Stomach (tissue), 9 donors: ENCODE data around the gene KIFC3. TPM values are rescaled to one million over a fixed set of nuclear protein-coding genes. Genes with fewer than 3 reads are reported as not detected.

Source experiments
- DNase-seq, 2 donors: peaks; one replicate each; pipeline versions ENCODE4 v3.0.0 to v3.0.0-alpha.2; 2013 to 2019
- H3K27ac ChIP-seq, 5 donors: fragments of 200-600 bp in 4 of 5; sonication (generic) in 4 of 5; one replicate each; pipeline ENCODE4 v1.5.1; 2013 to 2019; ENCODE audit warnings: mild to moderate bottlenecking in 1 of 5, moderate library complexity in 1 of 5
- H3K27me3 ChIP-seq, 3 donors: fragments of 200-600 bp; sonication (generic); one replicate each; pipeline ENCODE4 v1.5.1; 2017 to 2019; ENCODE audit warnings: mixed run types in 1 of 3
- H3K36me3 ChIP-seq, 4 donors: fragments of 200-600 bp; sonication (generic); 1 replicate in 3 of 4; 2 replicates in 1 of 4; pipeline ENCODE4 v1.5.1; 2016 to 2019
- H3K4me1 ChIP-seq, 4 donors: fragments of 200-600 bp; sonication (generic); one replicate each; pipeline ENCODE4 v1.5.1; 2016 to 2019
- H3K4me3 ChIP-seq, 4 donors: fragments of 200-600 bp; sonication (generic) in 3 of 4; one replicate each; pipeline ENCODE4 v1.5.1; 2016 to 2019; ENCODE audit warnings: mild to moderate bottlenecking in 1 of 4
- H3K9me3 ChIP-seq, 4 donors: fragments of 200-600 bp; sonication (generic); one replicate each; pipeline ENCODE4 v1.5.1; 2016 to 2019
- EP300 ChIP-seq: sonication (generic); formaldehyde crosslinking; IDR thresholded peaks from one replicate; pipeline ENCODE4 v1.6.1; 2017; ENCODE audit warnings: antibody characterized with exemption
- POLR2A ChIP-seq, 4 donors: fragments of 450-650 bp; IDR thresholded peaks; one replicate each; pipeline ENCODE4 v1.6.1; 2016; ENCODE audit warnings: antibody characterized with exemption in 4 of 4, control low read depth in 2 of 4, mild to moderate bottlenecking in 1 of 4, moderate library complexity in 1 of 4
- POLR2AphosphoS5 ChIP-seq, 3 donors: sonication (generic); formaldehyde crosslinking; IDR thresholded peaks; one replicate each; pipeline ENCODE4 v1.6.1; 2016; ENCODE audit warnings: antibody characterized with exemption in 3 of 3
- WGBS, 5 donors: extraction: QIAGEN DNeasy Blood & Tissue Kit in 3 of 5; methylation state at CpG; one replicate each; pipeline versions ENCODE4 v1.1.5 to v1.1.7; 2013 to 2018; 5-methylcytosine and 5-hydroxymethylcytosine counted together
- intact Hi-C: fragments of 100-400 bp; cut with DNase I; formaldehyde crosslinking; loops from one replicate; pipeline ENCODE4 v1.15.1; 2023; ENCODE audit warnings: low total_unique reads
- polyA plus RNA-seq, 3 donors: library from polyadenylated mRNA; stranded (reverse); fragments of 200-250 nt; gene quantifications; one replicate each; pipeline ENCODE4 v1.2.3, GENCODE V29; 2013
- total RNA-seq, 5 donors: library from RNA; depleted of rRNA; stranded (reverse); fragments of >200 nt; gene quantifications; one replicate each; pipeline versions ENCODE4 v1.1.0 to v1.2.3, GENCODE V29; 2014 to 2016
- TF ChIP-seq, protein P1 (sequence below), 7 experiments: fragments of 450-650 bp in 4 of 7; fragments of 200-600 bp in 3 of 7; sonication (generic) in 3 of 7; IDR thresholded peaks; one replicate each; pipeline ENCODE4 v1.5.1; 2016 to 2019; ENCODE audit warnings: antibody characterized with exemption in 7 of 7, control low read depth in 2 of 7, mild to moderate bottlenecking in 1 of 7
- donor health status: healthy with polysubstance abuse.
- donor health status: Bipolar disorder and iron deficiency.
- donor health status: healthy.

Gene KIFC3
- total and polyA plus RNA-seq, 8 donors = 2.3 to 249 (median 31.1) TPM

DNA sequence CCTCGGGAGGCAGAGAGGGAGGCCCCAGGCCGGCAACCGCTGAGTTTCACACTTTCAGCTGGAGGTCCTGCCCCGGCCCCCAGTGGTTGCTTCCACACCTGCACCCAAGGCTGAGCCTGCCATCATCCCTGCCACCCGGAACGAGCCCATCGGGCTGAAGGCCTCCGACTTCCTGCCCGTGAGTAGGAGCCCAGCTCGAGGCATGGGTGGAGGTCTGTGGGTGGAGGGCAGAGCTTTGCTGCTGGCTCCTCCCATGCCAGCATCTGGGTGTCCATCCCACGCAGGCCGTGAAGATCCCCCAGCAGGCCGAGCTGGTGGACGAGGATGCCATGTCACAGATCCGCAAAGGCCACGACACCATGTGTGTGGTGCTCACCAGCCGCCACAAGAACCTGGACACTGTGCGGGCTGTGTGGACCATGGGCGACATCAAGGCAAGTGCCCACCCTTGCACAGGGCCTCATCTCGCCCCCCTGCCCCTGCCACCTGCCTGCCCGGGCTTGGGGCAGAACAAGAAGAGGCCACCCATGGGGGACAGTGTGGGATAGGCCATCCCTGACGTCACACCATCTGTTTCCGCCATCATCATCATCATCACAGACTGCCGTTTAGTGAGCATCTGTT lies 47.1 kb downstream of the KIFC3 start:
- TF ChIP-seq EP300 (no peak), POLR2A (IDR thresholded peaks at IDR 0.05) (no peak)
- no peak for DNase-seq
- H3K9me3 ChIP-seq = no peaks in the 10 kb centered on the region
- no peak overlapping the region for H3K4me3 ChIP-seq
- peaks cover 0 to 9% (median 8%) of the 10 kb centered on the region in 4 donors for H3K4me1 ChIP-seq
- H3K27me3 ChIP-seq = no peaks in the 10 kb centered on the region
- no peak overlapping the region for H3K27ac ChIP-seq
- H3K36me3 ChIP-seq = peaks cover 4 to 87% (median 85%) of the 10 kb centered on the region in 4 donors
- intact Hi-C loops = loop anchor here (5.0 to 10.0 kb wide), 2 partner anchors 107 to 250 kb away; partner anchors contain the start of genes USB1 and ZNF319
- WGBS, 5 donors = 82 to 90% (median 86%) methylated on average over 12 to 24 of the region's 24 CpGs

GRCh38 chr16:57754354-57755060 lies 47.8 kb downstream of the KIFC3 start:
- TF ChIP-seq, protein P1, sequence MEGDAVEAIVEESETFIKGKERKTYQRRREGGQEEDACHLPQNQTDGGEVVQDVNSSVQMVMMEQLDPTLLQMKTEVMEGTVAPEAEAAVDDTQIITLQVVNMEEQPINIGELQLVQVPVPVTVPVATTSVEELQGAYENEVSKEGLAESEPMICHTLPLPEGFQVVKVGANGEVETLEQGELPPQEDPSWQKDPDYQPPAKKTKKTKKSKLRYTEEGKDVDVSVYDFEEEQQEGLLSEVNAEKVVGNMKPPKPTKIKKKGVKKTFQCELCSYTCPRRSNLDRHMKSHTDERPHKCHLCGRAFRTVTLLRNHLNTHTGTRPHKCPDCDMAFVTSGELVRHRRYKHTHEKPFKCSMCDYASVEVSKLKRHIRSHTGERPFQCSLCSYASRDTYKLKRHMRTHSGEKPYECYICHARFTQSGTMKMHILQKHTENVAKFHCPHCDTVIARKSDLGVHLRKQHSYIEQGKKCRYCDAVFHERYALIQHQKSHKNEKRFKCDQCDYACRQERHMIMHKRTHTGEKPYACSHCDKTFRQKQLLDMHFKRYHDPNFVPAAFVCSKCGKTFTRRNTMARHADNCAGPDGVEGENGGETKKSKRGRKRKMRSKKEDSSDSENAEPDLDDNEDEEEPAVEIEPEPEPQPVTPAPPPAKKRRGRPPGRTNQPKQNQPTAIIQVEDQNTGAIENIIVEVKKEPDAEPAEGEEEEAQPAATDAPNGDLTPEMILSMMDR (IDR thresholded peaks at IDR 0.05) = no peak
- TF ChIP-seq POLR2A (IDR thresholded peaks at IDR 0.05) = no peak
- TF ChIP-seq EP300 = no peak
- no peak for TF ChIP-seq POLR2AphosphoS5 (IDR thresholded peaks at IDR 0.05)
- 58 to 83% (median 80%) methylated on average over 6 to 9 of the region's 9 CpGs for WGBS, 5 donors

DNA sequence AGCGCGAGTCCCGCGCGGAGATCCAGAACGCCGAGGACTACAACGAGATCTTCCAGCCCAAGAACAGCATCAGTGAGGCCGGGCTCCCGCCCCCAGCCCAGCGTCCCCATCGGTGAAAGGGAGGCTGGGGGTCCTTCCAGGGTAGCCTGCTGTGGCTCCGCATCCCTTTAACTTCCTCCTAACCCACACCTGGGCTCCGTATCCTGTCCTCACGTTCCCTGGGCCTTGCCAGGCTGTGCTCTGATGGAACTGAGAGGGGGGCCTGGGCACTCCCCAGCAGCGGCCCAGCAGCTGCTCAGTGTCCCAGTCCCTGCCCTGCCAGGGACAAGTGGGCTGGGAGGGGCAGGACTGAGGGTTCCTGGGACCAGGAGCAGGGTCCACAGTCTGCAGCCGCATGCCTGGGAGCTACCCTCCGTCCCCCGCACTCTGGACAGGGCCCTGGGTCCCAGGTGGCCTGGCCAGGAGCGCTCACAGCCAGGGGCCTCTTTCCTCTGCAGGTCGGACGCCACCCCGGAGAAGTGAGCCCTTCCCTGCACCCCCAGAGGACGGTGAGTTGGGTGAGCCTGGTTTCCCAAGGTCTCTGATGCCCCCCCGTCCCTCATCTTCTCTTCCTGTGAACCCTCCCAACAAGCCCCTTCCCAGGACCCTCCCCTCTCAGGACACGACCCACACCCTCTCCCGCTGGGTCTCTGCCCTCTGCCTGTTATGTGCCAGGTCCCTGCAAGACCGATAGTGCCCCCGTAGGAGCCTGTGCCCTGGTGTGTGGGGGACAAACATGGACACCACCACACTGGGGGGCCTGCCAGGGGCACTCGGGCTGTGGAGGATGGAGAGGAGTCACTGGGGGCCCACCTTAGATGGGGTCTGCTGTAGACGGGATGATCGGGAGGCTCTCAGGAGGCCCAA lies 48.6 kb downstream of the KIFC3 start:
- Histone ChIP-seq H3K36me3 (peaks cover 0 to 84% (median 70%) of the 10 kb centered on the region in 4 donors), H3K9me3 (no peaks in the 10 kb centered on the region), H3K4me1 (peaks cover 0 to 9% (median 8%) of the 10 kb centered on the region in 4 donors), H3K27me3 (no peaks in the 10 kb centered on the region), H3K27ac (no peak overlapping the region), H3K4me3 (no peak overlapping the region)
- DNase-seq = no peak
- intact Hi-C loops = loop anchor here (10.0 kb wide), 1 partner anchor 251 kb away; the partner anchor contains the start of genes USB1 and ZNF319
- 91 to 96% (median 93%) methylated on average over 22 to 32 of the region's 32 CpGs for WGBS, 5 donors
- TF ChIP-seq, protein P1 (IDR thresholded peaks at IDR 0.05) = no peak
- TF ChIP-seq POLR2AphosphoS5 (IDR thresholded peaks at IDR 0.05) = no peak
- no peak for TF ChIP-seq EP300

More at GRCh38 chr16:57754354-57755060, 47.8 kb downstream of the KIFC3 start:
- intact Hi-C loops = loop anchor here (5.0 to 10.0 kb wide), 2 partner anchors 108 to 250 kb away; partner anchors contain the start of genes USB1 and ZNF319
- no peak overlapping the region for H3K4me3 ChIP-seq
- DNase-seq = no peak
- peaks cover 0 to 85% (median 79%) of the 10 kb centered on the region in 4 donors for H3K36me3 ChIP-seq
- no peaks in the 10 kb centered on the region for H3K9me3 ChIP-seq
- H3K4me1 ChIP-seq = peaks cover 0 to 9% (median 8%) of the 10 kb centered on the region in 4 donors
- no peaks in the 10 kb centered on the region for H3K27me3 ChIP-seq
- H3K27ac ChIP-seq = no peak overlapping the region

DNA sequence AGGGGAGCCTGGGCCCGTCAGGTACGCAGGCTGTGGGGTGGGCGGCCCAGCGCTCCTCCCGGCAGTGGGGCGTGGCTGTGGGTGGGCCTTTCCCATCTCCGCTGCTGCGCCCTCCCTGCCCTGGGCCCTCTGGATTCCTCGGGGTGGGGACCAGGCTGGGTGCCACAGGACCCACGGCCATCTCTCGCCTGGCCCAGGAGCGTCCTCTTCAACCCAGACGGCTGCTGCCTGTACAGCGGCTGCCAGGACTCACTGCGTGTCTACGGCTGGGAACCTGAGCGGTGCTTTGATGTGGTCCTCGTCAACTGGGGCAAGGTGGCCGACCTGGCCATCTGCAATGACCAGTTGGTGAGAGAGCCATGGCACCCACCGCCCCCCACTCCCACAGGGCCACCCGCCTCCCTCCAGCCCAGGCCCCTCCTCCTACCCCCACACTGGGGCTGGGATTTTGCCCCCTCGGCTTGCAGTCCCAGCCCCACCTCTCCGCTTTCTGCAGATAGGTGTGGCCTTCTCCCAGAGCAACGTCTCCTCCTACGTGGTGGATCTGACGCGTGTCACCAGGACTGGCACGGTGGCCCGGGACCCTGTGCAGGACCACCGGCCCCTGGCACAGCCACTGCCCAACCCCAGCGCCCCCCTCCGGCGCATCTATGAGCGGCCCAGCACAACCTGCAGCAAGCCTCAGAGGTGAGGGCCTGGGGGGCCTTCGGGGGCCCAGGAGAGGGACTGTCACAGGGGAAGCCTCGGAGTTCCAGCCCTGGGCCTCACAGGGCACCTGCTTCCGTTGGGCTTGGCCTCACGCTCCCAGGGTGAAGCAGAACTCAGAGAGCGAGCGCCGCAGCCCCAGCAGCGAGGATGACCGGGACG lies 49.5 kb downstream of the KIFC3 start:
- WGBS, 5 donors = 78 to 90% (median 88%) methylated on average over 24 to 44 of the region's 44 CpGs
- H3K4me1 ChIP-seq = peaks cover 0 to 9% (median 8%) of the 10 kb centered on the region in 4 donors
- no peaks in the 10 kb centered on the region for H3K9me3 ChIP-seq
- no peak for DNase-seq
- no peak for TF ChIP-seq EP300
- TF ChIP-seq, protein P1 (IDR thresholded peaks at IDR 0.05) = no peak
- TF ChIP-seq POLR2AphosphoS5 (IDR thresholded peaks at IDR 0.05) = no peak
- TF ChIP-seq POLR2A (IDR thresholded peaks at IDR 0.05) = no peak
- intact Hi-C loops = loop anchor here (10.0 kb wide), 1 partner anchor 252 kb away; the partner anchor contains the start of genes USB1 and ZNF319
- no peaks in the 10 kb centered on the region for H3K27me3 ChIP-seq
- peaks cover 0 to 83% (median 65%) of the 10 kb centered on the region in 4 donors for H3K36me3 ChIP-seq
- H3K4me3 ChIP-seq = no peak overlapping the region
- H3K27ac ChIP-seq = no peak overlapping the region
